HepG2 (cell line): ENCODE measurements around the gene SSC5D. TPM values are rescaled to one million over a fixed set of nuclear protein-coding genes. Genes with fewer than 3 reads are reported as not detected.

Experiments used
- ATAC-seq: fragments of 200-7000 bp; cut with Tn5 transposase; 3 replicates; pipeline ENCODE4 v1.9.1; 2020; ENCODE audit warnings: mild to moderate bottlenecking, moderate library complexity
- BruUV-seq: library from RNA; stranded (reverse); fragments of 400-500 nt; replicated peaks from 2 replicates; lab custom pipeline; 2021; lab: Mats Ljungman, UMichigan
- CTCF ChIA-PET: fragments of 300-600 bp; formaldehyde crosslinking; extraction: SDS; loops from one replicate; lab custom pipeline; 2021; ENCODE audit warnings: low total read pairs, inconsistent platforms, low intra/inter-chr PET ratio; lab: Yijun Ruan, JAX
- POLR2A ChIA-PET: fragments of 350-600 bp; sonication (Branson Sonifier 250); formaldehyde crosslinking; loops from one replicate; lab custom pipeline; 2020; ENCODE audit warnings: antibody characterized with exemption, inconsistent platforms; lab: Yijun Ruan, JAX
- DNase-seq: peaks from one replicate; pipeline ENCODE4 v3.0.0-alpha.2; 2015; ENCODE audit warnings: low spot score
- FAIRE-seq: peaks from 3 replicates; lab custom pipeline; 2011; peaks lifted over from hg19 to GRCh38; lab: Jason Lieb, UNC
- H2AFZ ChIP-seq: one replicate; pipeline ENCODE4 v1.6.1; 2011; ENCODE audit warnings: low read length, inconsistent platforms
- H3K27ac ChIP-seq: fragments of 300-600 bp; 3 replicates; pipeline ENCODE4 v1.8.0; 2011; ENCODE audit warnings: mixed run types, mild to moderate bottlenecking, mixed read lengths, low read length, inconsistent platforms; ENCODE audit not compliant: insufficient read depth; ENCODE audit errors: extremely low read length
- H3K27me3 ChIP-seq, 2 experiments: fragments of 200-600 bp in 1 of 2; 2 replicates in 1 of 2; 3 replicates in 1 of 2; pipeline versions ENCODE4 v1.6.0 to v1.8.0; 2011; ENCODE audit warnings: low read length in 2 of 2, mild to moderate bottlenecking in 2 of 2, moderate library complexity in 2 of 2, inconsistent platforms in 1 of 2; ENCODE audit not compliant: insufficient read depth in 2 of 2, control insufficient read depth in 1 of 2
- H3K36me3 ChIP-seq, 2 experiments: fragments of 200-600 bp in 1 of 2; replicated peaks in 1 of 2; 2 replicates in 1 of 2; 3 replicates in 1 of 2; pipeline versions ENCODE4 v1.5.1 to v1.8.0; 2011; ENCODE audit warnings: low read length in 2 of 2, inconsistent platforms in 1 of 2; ENCODE audit not compliant: insufficient read depth in 2 of 2, control insufficient read depth in 1 of 2
- H3K4me1 ChIP-seq: 2 replicates; pipeline ENCODE4 v1.5.1; 2012; ENCODE audit warnings: low read length, inconsistent platforms; ENCODE audit not compliant: insufficient read depth
- H3K4me2 ChIP-seq: 2 replicates; pipeline ENCODE4 v1.6.0; 2011; ENCODE audit warnings: low read depth, low read length, inconsistent platforms
- H3K4me3 ChIP-seq, 3 experiments: fragments of 200-600 bp in 1 of 3; sonication (generic), shearing (Covaris generic) in 1 of 3; replicated peaks in 1 of 3; 2 replicates each; pipeline ENCODE4 v1.5.1; 2011 to 2016; ENCODE audit warnings: low read length in 3 of 3, inconsistent platforms in 2 of 3, low read depth in 2 of 3, mild to moderate bottlenecking in 2 of 3, control low read depth in 1 of 3, mixed read lengths in 1 of 3; ENCODE audit not compliant: insufficient read depth in 1 of 3
- H3K79me2 ChIP-seq: one replicate; pipeline ENCODE4 v1.6.1; 2011; ENCODE audit warnings: low read length, inconsistent platforms; ENCODE audit not compliant: insufficient read depth
- H3K9ac ChIP-seq: 2 replicates; pipeline ENCODE4 v1.6.0; 2011; ENCODE audit warnings: mild to moderate bottlenecking, low read depth, low read length, inconsistent platforms; ENCODE audit not compliant: insufficient read depth
- H3K9me3 ChIP-seq: 2 replicates; pipeline ENCODE4 v1.5.1; 2012; ENCODE audit warnings: mild to moderate bottlenecking, low read length
- H4K20me1 ChIP-seq: 2 replicates; pipeline ENCODE4 v1.6.0; 2011; ENCODE audit warnings: inconsistent platforms, mild to moderate bottlenecking, low read length, moderate library complexity; ENCODE audit not compliant: insufficient read depth
- ATF7-NPFF ChIP-seq: sonication (generic); formaldehyde crosslinking; IDR thresholded peaks from 2 replicates; pipeline ENCODE4 v1.8.1; 2023; ENCODE audit warnings: mild to moderate bottlenecking, low read depth, missing genetic modification reagents, moderate library complexity
- CC2D1A ChIP-seq: sonication (generic); formaldehyde crosslinking; IDR thresholded peaks from 2 replicates; pipeline ENCODE4 v1.8.1; 2023; ENCODE audit warnings: mild to moderate bottlenecking, missing genetic modification reagents
- E2F5 ChIP-seq: sonication (generic); formaldehyde crosslinking; conservative IDR thresholded peaks from 2 replicates; pipeline ENCODE4 v1.4.0; 2020; ENCODE audit warnings: missing genetic modification reagents
- GLI4 ChIP-seq: sonication (generic); formaldehyde crosslinking; IDR thresholded peaks from 2 replicates; pipeline ENCODE4 v1.5.1; 2020; ENCODE audit warnings: missing genetic modification reagents, mild to moderate bottlenecking, moderate library complexity, borderline replicate concordance
- HDAC2 ChIP-seq: sonication (generic); formaldehyde crosslinking; IDR thresholded peaks from 2 replicates; pipeline ENCODE4 v1.4.0; 2020; ENCODE audit warnings: missing genetic modification reagents
- MTF1 ChIP-seq: sonication (generic); formaldehyde crosslinking; IDR thresholded peaks from 2 replicates; pipeline ENCODE4 v1.5.0; 2020; ENCODE audit warnings: missing genetic modification reagents
- RBAK ChIP-seq: sonication (generic); formaldehyde crosslinking; IDR thresholded peaks from 2 replicates; pipeline ENCODE4 v1.5.1; 2020; ENCODE audit warnings: mild to moderate bottlenecking, missing genetic modification reagents
- REPIN1 ChIP-seq: sonication (generic); formaldehyde crosslinking; IDR thresholded peaks from 2 replicates; pipeline ENCODE4 v1.8.0; 2022; ENCODE audit warnings: missing genetic modification reagents, low read depth, mild to moderate bottlenecking, borderline replicate concordance
- SKIL ChIP-seq: sonication (generic); formaldehyde crosslinking; IDR thresholded peaks from 2 replicates; pipeline ENCODE4 v1.8.0; 2022; ENCODE audit warnings: missing genetic modification reagents, mild to moderate bottlenecking, moderate library complexity, borderline replicate concordance
- TGIF2 ChIP-seq: IDR thresholded peaks from 2 replicates; pipeline ENCODE4 v1.6.1; 2016; ENCODE audit warnings: control low read depth, missing compliant biosample characterization
- TRAFD1 ChIP-seq: sonication (generic); formaldehyde crosslinking; IDR thresholded peaks from 2 replicates; pipeline ENCODE4 v1.5.1; 2020; ENCODE audit warnings: missing genetic modification reagents, mild to moderate bottlenecking, borderline replicate concordance
- XRCC5 ChIP-seq: fragments of 200-400 bp; formaldehyde crosslinking; optimal IDR thresholded peaks from 2 replicates; pipeline ENCODE3; 2017; ENCODE audit warnings: mild to moderate bottlenecking, low read length
- ZNF12 ChIP-seq: sonication (generic); formaldehyde crosslinking; IDR thresholded peaks from 2 replicates; pipeline ENCODE4 v1.5.0; 2020; ENCODE audit warnings: missing genetic modification reagents
- ZNF766 ChIP-seq: sonication (generic); formaldehyde crosslinking; IDR thresholded peaks from 2 replicates; pipeline ENCODE4 v1.5.0; 2020; ENCODE audit warnings: missing genetic modification reagents, borderline replicate concordance
- WGBS: methylation state at CpG from one replicate; pipeline ENCODE4 v1.1.6; 2017; ENCODE audit warnings: low lambda C conversion rate; 5-methylcytosine and 5-hydroxymethylcytosine counted together
- in situ Hi-C: cut with HindIII; loops from 2 replicates; pipeline ENCODE4 v1.10.0; 2017; ENCODE audit warnings: low pct_unique_long_range_greater_than_20kb; ENCODE audit not compliant: extremely low pct_ligation_motif_present
- intact Hi-C: fragments of 100-400 bp; cut with micrococcal nuclease; formaldehyde crosslinking; loops from one replicate; pipeline ENCODE4 v1.10.0; 2022; ENCODE audit not compliant: unreplicated experiment
- polyA plus RNA-seq, 8 experiments: library from polyadenylated mRNA; depleted of rRNA in 3 of 8; stranded (reverse) in 7 of 8; unstranded in 1 of 8; fragments of >200 nt; fragmentation: Illumina TruSeq in 4 of 8; extraction: Trizol in 4 of 8; gene quantifications; 2 replicates each; pipeline versions ENCODE4 v1.2.1 to v1.2.3, GENCODE V29; 2011 to 2016; ENCODE audit warnings: low read depth in 4 of 8, missing spikeins in 1 of 8, mixed read lengths in 1 of 8; ENCODE audit not compliant: insufficient read depth in 1 of 8
- total RNA-seq, 5 experiments: library from RNA; depleted of rRNA; stranded (reverse); fragments of >200 nt; fragmentation: Illumina TruSeq; extraction: Trizol; gene quantifications; 2 replicates each; pipeline ENCODE4 v1.2.3, GENCODE V29; 2016; ENCODE audit warnings: low read depth in 1 of 5

Gene SSC5D
- total and polyA plus RNA-seq, 2 of the 13 experiments (the other 11 are each of a cell fraction or from before 2014, with no cell fraction given): not detected

- H3K79me2 ChIP-seq: no peaks in the 10 kb centered on the region
- no peaks in the 10 kb centered on the region for H3K9me3 ChIP-seq
- no TSS peak for BruUV-seq
- ChIA-PET POLR2A (interaction anchor here (1.1 kb wide), 1 partner anchor 9 kb away, joined by 3 read pairs; no protein-coding TSS in a partner anchor), CTCF (no interaction called here)
- FAIRE-seq (no peak), DNase-seq (no peak), ATAC-seq (no peak)
- in situ Hi-C loops (no loop called here), intact Hi-C loops (no loop called here)
- WGBS: 54% methylated on average over 10 of the region's 10 CpGs
- H3K4me3 ChIP-seq: no peak overlapping the region
- H2AFZ ChIP-seq: no peak overlapping the region
- no peaks in the 10 kb centered on the region for H3K36me3 ChIP-seq
- no peaks in the 10 kb centered on the region for H4K20me1 ChIP-seq
- no peak overlapping the region for H3K27ac ChIP-seq
- no peak overlapping the region for H3K9ac ChIP-seq
- H3K27me3 ChIP-seq: no peaks in the 10 kb centered on the region; a peak in 2 of 5 replicates
- no peak for TF ChIP-seq GLI4 (CRISPR knock-in tag)
- no peak for TF ChIP-seq HDAC2
- TF ChIP-seq E2F5: no peak
- no peak for TF ChIP-seq TRAFD1 (CRISPR knock-in tag)
- TF ChIP-seq SKIL (CRISPR knock-in tag): no peak
- TF ChIP-seq ATF7-NPFF (CRISPR knock-in tag): no peak
- no peak for TF ChIP-seq REPIN1 (CRISPR knock-in tag)
- TF ChIP-seq ZNF766 (CRISPR knock-in tag): no peak
- TF ChIP-seq ZNF12: no peak
- TF ChIP-seq XRCC5: no peak
- TF ChIP-seq TGIF2 (CRISPR knock-in tag): no peak
- no peak for TF ChIP-seq RBAK
- no peak for TF ChIP-seq MTF1 (CRISPR knock-in tag)
- TF ChIP-seq CC2D1A (CRISPR knock-in tag): no peak
- no peak overlapping the region for H3K4me2 ChIP-seq
- H3K4me1 ChIP-seq: peaks cover 40% of the 10 kb centered on the region
Observed at GRCh38 chr19:55540619-55541018, 52.4 kb downstream of the SSC5D start.
